ENCODE data around the gene RNF215. TPM values are rescaled to one million over a fixed set of nuclear protein-coding genes. Genes with fewer than 3 reads are reported as not detected.

Gene RNF215
- total RNA-seq, 1 donor from 2014 or later, result 32.5 TPM

- Mint-ChIP-seq H3K36me3 (ENCODE audit: insufficient read depth) (peaks cover 1% of the 10 kb centered on the region), H3K4me3 (ENCODE audit: low read depth) (peak overlapping the region; percentile 77), H3K27ac (no peak overlapping the region), H3K9me3 (ENCODE audit: low read depth) (no peaks in the 10 kb centered on the region), H3K27me3 (peaks cover 5% of the 10 kb centered on the region), H3K4me1 (ENCODE audit: low read depth) (peaks cover 10% of the 10 kb centered on the region)
- no peak for TF ChIP-seq CTCF (IDR thresholded peaks at IDR 0.05; ENCODE audit: unreplicated experiment)
- DNase-seq (ENCODE audit: low spot score, unreplicated experiment), result no peak
These were observed 1.3 kb downstream of the RNF215 start for GRCh38 chr22:30385942-30386341.

- H3K9me3 Mint-ChIP-seq (ENCODE audit: low read depth), result no peaks in the 10 kb centered on the region
- peaks cover 5% of the 10 kb centered on the region for H3K36me3 Mint-ChIP-seq (ENCODE audit: insufficient read depth)
- peaks cover 10% of the 10 kb centered on the region for H3K4me1 Mint-ChIP-seq (ENCODE audit: low read depth)
- TF ChIP-seq CTCF (IDR thresholded peaks at IDR 0.05; ENCODE audit: unreplicated experiment), result no peak
- no peak overlapping the region for H3K4me3 Mint-ChIP-seq (ENCODE audit: low read depth)
- DNase-seq (ENCODE audit: low spot score, unreplicated experiment), result no peak
- H3K27ac Mint-ChIP-seq, result no peak overlapping the region
- H3K27me3 Mint-ChIP-seq, result peaks cover 3% of the 10 kb centered on the region
These were observed 4.2 kb downstream of the RNF215 start for GRCh38 chr22:30383061-30383460.

GRCh38 chr22:30382340-30382739 lies 4.9 kb downstream of the RNF215 start:
- no peak for TF ChIP-seq CTCF (IDR thresholded peaks at IDR 0.05; ENCODE audit: unreplicated experiment)
- Mint-ChIP-seq H3K9me3 (ENCODE audit: low read depth) (no peaks in the 10 kb centered on the region), H3K27ac (no peak overlapping the region), H3K36me3 (ENCODE audit: insufficient read depth) (peaks cover 7% of the 10 kb centered on the region), H3K4me3 (ENCODE audit: low read depth) (no peak overlapping the region), H3K4me1 (ENCODE audit: low read depth) (peaks cover 7% of the 10 kb centered on the region), H3K27me3 (no peaks in the 10 kb centered on the region)
- DNase-seq (ENCODE audit: low spot score, unreplicated experiment), result no peak

- TF ChIP-seq CTCF (IDR thresholded peaks at IDR 0.05; ENCODE audit: unreplicated experiment), result no peak
- H3K9me3 Mint-ChIP-seq (ENCODE audit: low read depth), result no peaks in the 10 kb centered on the region
- no peaks in the 10 kb centered on the region for H3K27me3 Mint-ChIP-seq
- no peak overlapping the region for H3K4me3 Mint-ChIP-seq (ENCODE audit: low read depth)
- H3K27ac Mint-ChIP-seq, result no peak overlapping the region
- H3K36me3 Mint-ChIP-seq (ENCODE audit: insufficient read depth), result peaks cover 7% of the 10 kb centered on the region
- H3K4me1 Mint-ChIP-seq (ENCODE audit: low read depth), result peaks cover 1% of the 10 kb centered on the region
- no peak for DNase-seq (ENCODE audit: low spot score, unreplicated experiment)
These were observed 5.9 kb downstream of the RNF215 start for GRCh38 chr22:30381264-30381663.

GRCh38 chr22:30380011-30380410 lies 7.2 kb downstream of the RNF215 start:
- no peak for TF ChIP-seq CTCF (IDR thresholded peaks at IDR 0.05; ENCODE audit: unreplicated experiment)
- Mint-ChIP-seq H3K27ac (no peak overlapping the region), H3K27me3 (no peaks in the 10 kb centered on the region), H3K4me3 (ENCODE audit: low read depth) (no peak overlapping the region), H3K9me3 (ENCODE audit: low read depth) (no peaks in the 10 kb centered on the region), H3K4me1 (ENCODE audit: low read depth) (no peaks in the 10 kb centered on the region), H3K36me3 (ENCODE audit: insufficient read depth) (peaks cover 7% of the 10 kb centered on the region)
- DNase-seq (ENCODE audit: low spot score, unreplicated experiment), result no peak
